H9 (cell line): ENCODE results near the gene CDH4. TPM values are rescaled to one million over a fixed set of nuclear protein-coding genes. Genes with fewer than 3 reads are reported as not detected.

Source experiments
- DNase-seq: peaks from one replicate; pipeline ENCODE4 v3.0.0-alpha.2; 2017
- H2AFZ ChIP-seq: one replicate; pipeline ENCODE4 v1.6.1; 2013; ENCODE audit warnings: mild to moderate bottlenecking, low read length, control low read depth, moderate library complexity
- H2AK5ac ChIP-seq: 2 replicates; pipeline ENCODE4 v1.6.1; 2013; ENCODE audit warnings: low read length, control low read depth, mixed read lengths; ENCODE audit not compliant: insufficient read length
- H2BK120ac ChIP-seq: one replicate; pipeline ENCODE4 v1.6.1; 2013; ENCODE audit warnings: low read depth, mild to moderate bottlenecking, low read length, control low read depth, inconsistent platforms; ENCODE audit not compliant: poor library complexity, severe bottlenecking
- H2BK12ac ChIP-seq: 2 replicates; pipeline ENCODE4 v1.6.1; 2013; ENCODE audit warnings: low read length, control low read depth, mixed read lengths, low read depth; ENCODE audit not compliant: insufficient read length
- H2BK15ac ChIP-seq: 2 replicates; pipeline ENCODE4 v1.6.1; 2013; ENCODE audit warnings: low read depth, low read length, control low read depth
- H2BK20ac ChIP-seq: one replicate; pipeline ENCODE4 v1.6.1; 2013; ENCODE audit warnings: low read depth, mild to moderate bottlenecking, low read length, control low read depth, inconsistent platforms; ENCODE audit not compliant: poor library complexity, severe bottlenecking
- H2BK5ac ChIP-seq: 2 replicates; pipeline ENCODE4 v1.6.1; 2013; ENCODE audit warnings: low read length, control low read depth, mixed read lengths; ENCODE audit not compliant: insufficient read length
- H3K14ac ChIP-seq: 2 replicates; pipeline ENCODE4 v1.6.1; 2013; ENCODE audit warnings: low read length, control low read depth; ENCODE audit not compliant: insufficient read depth
- H3K18ac ChIP-seq: 2 replicates; pipeline ENCODE4 v1.6.1; 2013; ENCODE audit warnings: low read depth, mild to moderate bottlenecking, mixed read lengths, low read length, control low read depth; ENCODE audit not compliant: insufficient read length
- H3K23ac ChIP-seq: 2 replicates; pipeline ENCODE4 v1.6.1; 2013; ENCODE audit warnings: low read length, control low read depth, mixed read lengths, low read depth; ENCODE audit not compliant: insufficient read length
- H3K23me2 ChIP-seq: 2 replicates; pipeline ENCODE4 v1.6.1; 2013; ENCODE audit warnings: low read depth, mild to moderate bottlenecking, mixed read lengths, low read length, control low read depth; ENCODE audit not compliant: insufficient read length, poor library complexity, severe bottlenecking
- H3K27ac ChIP-seq: 2 replicates; pipeline ENCODE4 v1.5.1; 2013; ENCODE audit warnings: low read length, control low read depth, mixed read lengths, low read depth; ENCODE audit not compliant: insufficient read length
- H3K27me3 ChIP-seq: 2 replicates; pipeline ENCODE4 v1.6.1; 2013; ENCODE audit warnings: low read length, control low read depth, inconsistent platforms; ENCODE audit not compliant: insufficient read depth
- H3K4ac ChIP-seq: 2 replicates; pipeline ENCODE4 v1.6.1; 2013; ENCODE audit warnings: low read depth, mild to moderate bottlenecking, control low read depth, inconsistent platforms, low read length, moderate library complexity
- H3K4me1 ChIP-seq: 2 replicates; pipeline ENCODE4 v1.6.1; 2013; ENCODE audit warnings: low read length, control low read depth, inconsistent platforms; ENCODE audit not compliant: insufficient read depth
- H3K4me2 ChIP-seq: 2 replicates; pipeline ENCODE4 v1.6.1; 2013; ENCODE audit warnings: low read length, control low read depth, mixed read lengths; ENCODE audit not compliant: insufficient read length, insufficient read depth
- H3K56ac ChIP-seq: 2 replicates; pipeline ENCODE4 v1.6.1; 2013; ENCODE audit warnings: low read depth, mild to moderate bottlenecking, mixed read lengths, low read length, control low read depth; ENCODE audit not compliant: insufficient read length
- H3K79me1 ChIP-seq: 2 replicates; pipeline ENCODE4 v1.6.1; 2013; ENCODE audit warnings: low read depth, mild to moderate bottlenecking, moderate library complexity, low read length, control low read depth, inconsistent platforms; ENCODE audit not compliant: insufficient read depth, poor library complexity, severe bottlenecking
- H3K79me2 ChIP-seq: 2 replicates; pipeline ENCODE4 v1.6.1; 2013; ENCODE audit warnings: low read length, control low read depth, inconsistent platforms; ENCODE audit not compliant: insufficient read depth
- H3K9ac ChIP-seq: 2 replicates; pipeline ENCODE4 v1.6.1; 2013; ENCODE audit warnings: low read length, control low read depth, mixed read lengths; ENCODE audit not compliant: insufficient read length; ENCODE audit errors: extremely low read depth
- H3K9me3 ChIP-seq: one replicate; pipeline ENCODE4 v1.6.1; 2013; ENCODE audit warnings: low read depth, low read length, inconsistent platforms; ENCODE audit not compliant: control insufficient read depth
- H3T11ph ChIP-seq: one replicate; pipeline ENCODE4 v1.6.1; 2013; ENCODE audit warnings: mild to moderate bottlenecking, low read length, control low read depth, inconsistent platforms
- H4K20me1 ChIP-seq: one replicate; pipeline ENCODE4 v1.6.1; 2013; ENCODE audit not compliant: control insufficient read depth, insufficient read length, insufficient read depth
- H4K5ac ChIP-seq: 2 replicates; pipeline ENCODE4 v1.6.1; 2013; ENCODE audit warnings: low read depth, mild to moderate bottlenecking, mixed read lengths, low read length, control low read depth; ENCODE audit not compliant: insufficient read length
- H4K8ac ChIP-seq: replicated peaks from 2 replicates; pipeline ENCODE4 v1.6.1; 2013; ENCODE audit warnings: low read length, control low read depth, mixed read lengths, low read depth; ENCODE audit not compliant: insufficient read length
- H4K91ac ChIP-seq: 2 replicates; pipeline ENCODE4 v1.6.1; 2013; ENCODE audit warnings: low read depth, mild to moderate bottlenecking, moderate library complexity, mixed read lengths, low read length, control low read depth; ENCODE audit not compliant: insufficient read length
- H3K27ac Mint-ChIP-seq, 3 experiments: 2 replicates in 2 of 3; 3 replicates in 1 of 3; pipeline ENCODE4 v1.8.0; 2020 to 2021; ENCODE audit warnings: mixed read lengths in 3 of 3, mild to moderate bottlenecking in 1 of 3, moderate library complexity in 1 of 3
- H3K27me3 Mint-ChIP-seq: 2 replicates; pipeline ENCODE4 v1.8.0; 2021; ENCODE audit warnings: low read depth, mild to moderate bottlenecking, moderate library complexity, mixed read lengths
- H3K36me3 Mint-ChIP-seq, 3 experiments: 2 replicates in 2 of 3; 3 replicates in 1 of 3; pipeline ENCODE4 v1.8.0; 2020 to 2021; ENCODE audit warnings: low read depth in 3 of 3, mixed read lengths in 3 of 3; ENCODE audit not compliant: insufficient read depth in 1 of 3
- H3K4me1 Mint-ChIP-seq, 2 experiments: 2 replicates each; pipeline ENCODE4 v1.8.0; 2020; ENCODE audit warnings: mixed read lengths in 2 of 2
- H3K4me3 Mint-ChIP-seq, 2 experiments: 2 replicates in 1 of 2; 3 replicates in 1 of 2; pipeline ENCODE4 v1.8.0; 2020 to 2021; ENCODE audit warnings: mild to moderate bottlenecking in 2 of 2, mixed read lengths in 2 of 2, moderate library complexity in 1 of 2
- H3K9me3 Mint-ChIP-seq, 2 experiments: 2 replicates in 1 of 2; 3 replicates in 1 of 2; pipeline ENCODE4 v1.8.0; 2020; ENCODE audit warnings: mild to moderate bottlenecking in 2 of 2, mixed read lengths in 2 of 2, moderate library complexity in 1 of 2
- CTCF ChIP-seq: fragments of 200-600 bp; sonication (generic); conservative IDR thresholded peaks from 3 replicates; pipeline ENCODE4 v1.8.0; 2021; ENCODE audit warnings: antibody characterized with exemption, mild to moderate bottlenecking
- WGBS: extraction: QIAGEN DNeasy Blood & Tissue Kit; methylation state at CpG from one replicate; pipeline ENCODE4 v1.1.7; 2013; ENCODE audit warnings: missing lambda C conversion rate, low lambda C conversion rate, mixed read lengths; ENCODE audit not compliant: insufficient read length; ENCODE audit errors: extremely low coverage; 5-methylcytosine and 5-hydroxymethylcytosine counted together
- total RNA-seq: library from RNA; stranded (reverse); gene quantifications from 2 replicates; pipeline ENCODE4 v1.2.1, GENCODE V29; 2021

CDH4 gene
- total RNA-seq, 1 experiment from 2014 or later = 3.0 TPM

GRCh38 chr20:61548069-61548468, 296.0 kb downstream of the CDH4 start:
- Histone ChIP-seq H2BK5ac (no peak overlapping the region), H4K8ac (no peak overlapping the region), H3K79me1 (no peaks in the 10 kb centered on the region), H3K4me2 (no peak overlapping the region), H3K79me2 (no peaks in the 10 kb centered on the region), H3K23me2 (no peaks in the 10 kb centered on the region), H3K4me1 (no peaks in the 10 kb centered on the region), H2BK12ac (no peak overlapping the region), H2AK5ac (no peak overlapping the region), H2BK20ac (no peak overlapping the region), H3K23ac (no peak overlapping the region), H3K56ac (no peak overlapping the region), H2AFZ (no peak overlapping the region), H2BK120ac (no peak overlapping the region), H3K9ac (no peak overlapping the region), H4K91ac (no peak overlapping the region), H4K20me1 (no peaks in the 10 kb centered on the region), H2BK15ac (no peak overlapping the region), H3T11ph (no peak overlapping the region), H3K4ac (no peak overlapping the region), H4K5ac (no peak overlapping the region), H3K14ac (no peak overlapping the region), H3K18ac (no peak overlapping the region), H3K27me3 (peaks cover 2% of the 10 kb centered on the region; the same call in 1 of the 2 replicates), H3K9me3 (no peaks in the 10 kb centered on the region), H3K27ac (no peak overlapping the region)
- Mint-ChIP-seq H3K27ac (peak overlapping the region in 1 of 3 experiments; percentile 82; a peak in 1 of 7 replicates), H3K36me3 (peaks cover 5 to 18% (median 13%) of the 10 kb centered on the region in 3 experiments), H3K4me3 (no peak overlapping the region), H3K9me3 (peaks cover 20 to 22% of the 10 kb centered on the region in 2 experiments), H3K27me3 (peaks cover 67% of the 10 kb centered on the region), H3K4me1 (no peaks in the 10 kb centered on the region)
- no CpG with 5 or more reads among the region's 4 CpGs for WGBS
- no peak for DNase-seq
- no peak for TF ChIP-seq CTCF
